ENCODE data around the gene ITPRIPL1. TPM values are rescaled to one million over a fixed set of nuclear protein-coding genes. Genes with fewer than 3 reads are reported as not detected.

The ITPRIPL1 gene
- polyA plus RNA-seq, 1 of the 3 experiments (the other 2 are of a cell fraction): 5.0 TPM

- DNase-seq: no peak
- H3F3A ChIP-seq (replicated peaks; ENCODE audit: insufficient read depth): no peaks in the 10 kb centered on the region
- peaks cover 6% of the 10 kb centered on the region; the same call in 1 of the 2 replicates for H4K20me1 ChIP-seq (ENCODE audit: insufficient read depth)
- H3K4me3 ChIP-seq (ENCODE audit: low read depth in 2 of 2, low read length in 1 of 2): no peak overlapping the region
- H3K9ac ChIP-seq: no peak overlapping the region
- H3K79me2 ChIP-seq (ENCODE audit: insufficient read depth): peaks cover 29% of the 10 kb centered on the region
- TF ChIP-seq RAD21 (IDR thresholded peaks at IDR 0.05; ENCODE audit: low read length) (no peak), MEF2A (IDR thresholded peaks at IDR 0.05; ENCODE audit: borderline replicate concordance, low read depth) (no peak), TCF12 (IDR thresholded peaks at IDR 0.05) (no peak), FOSL2 (IDR thresholded peaks at IDR 0.05; ENCODE audit: borderline replicate concordance, low read depth) (no peak)
- H3K27ac ChIP-seq (ENCODE audit: low read depth in 2 of 2, low read length in 1 of 2): no peak overlapping the region
- WGBS (ENCODE audit: low lambda C conversion rate): 91% methylated on average over 5 of the region's 5 CpGs
- no peaks in the 10 kb centered on the region for H3K9me2 ChIP-seq
- H2AFZ ChIP-seq (ENCODE audit: low read depth): no peak overlapping the region
- no peaks in the 10 kb centered on the region for H3K27me3 ChIP-seq (ENCODE audit: insufficient read depth)
- no peaks in the 10 kb centered on the region for H3K9me3 ChIP-seq
- peaks cover 0 to 2% of the 10 kb centered on the region in 2 experiments; a peak in 1 of 4 replicates for H3K4me1 ChIP-seq (ENCODE audit: control insufficient read depth in 1 of 2, insufficient read depth in 2 of 2, low read depth in 1 of 2, low read length in 1 of 2)
- peaks cover 95 to 98% of the 10 kb centered on the region in 2 experiments for H3K36me3 ChIP-seq (replicated peaks in 1 of 2; ENCODE audit: control insufficient read depth in 1 of 2, insufficient read depth in 2 of 2, low read length in 1 of 2)
- ChIA-PET POLR2A (no interaction called here), CTCF (no interaction called here)
- H3K4me2 ChIP-seq: no peak overlapping the region
Observed at GRCh38 chr2:96296925-96297324, 28.2 kb upstream of the ITPRIPL1 start.

GRCh38 chr2:96301865-96302264, 23.3 kb upstream of the ITPRIPL1 start:
- Histone ChIP-seq H3K4me2 (no peak overlapping the region), H3K4me3 (ENCODE audit: low read depth in 2 of 2, low read length in 1 of 2) (no peak overlapping the region), H3K9me3 (no peaks in the 10 kb centered on the region), H2AFZ (ENCODE audit: low read depth) (no peak overlapping the region), H3K36me3 (replicated peaks in 1 of 2; ENCODE audit: control insufficient read depth in 1 of 2, insufficient read depth in 2 of 2, low read length in 1 of 2) (peaks cover 72 to 75% of the 10 kb centered on the region in 2 experiments), H3F3A (replicated peaks; ENCODE audit: insufficient read depth) (no peaks in the 10 kb centered on the region), H3K9me2 (no peaks in the 10 kb centered on the region), H3K79me2 (ENCODE audit: insufficient read depth) (peaks cover 72% of the 10 kb centered on the region), H4K20me1 (ENCODE audit: insufficient read depth) (peaks cover 6% of the 10 kb centered on the region; the same call in 1 of the 2 replicates), H3K4me1 (ENCODE audit: control insufficient read depth in 1 of 2, insufficient read depth in 2 of 2, low read depth in 1 of 2, low read length in 1 of 2) (peaks cover 18 to 20% of the 10 kb centered on the region in 2 experiments), H3K27me3 (ENCODE audit: insufficient read depth) (no peaks in the 10 kb centered on the region), H3K9ac (no peak overlapping the region), H3K27ac (ENCODE audit: low read depth in 2 of 2, low read length in 1 of 2) (no peak overlapping the region)
- 87% methylated on average over 1 of the region's 1 CpG for WGBS (ENCODE audit: low lambda C conversion rate)
- no peak for TF ChIP-seq MEF2A (IDR thresholded peaks at IDR 0.05; ENCODE audit: borderline replicate concordance, low read depth)
- TF ChIP-seq CTCF (IDR thresholded peaks at IDR 0.05): no peak
- TF ChIP-seq RCOR1 (IDR thresholded peaks at IDR 0.05; ENCODE audit: low read length): no peak
- TF ChIP-seq REST (IDR thresholded peaks at IDR 0.05; ENCODE audit: low read depth, low read length): no peak
- TF ChIP-seq FOXJ3 (CRISPR knock-in tag; IDR thresholded peaks at IDR 0.05): no peak
- ChIA-PET POLR2A (no interaction called here), CTCF (interaction anchor here (0.9 to 1.6 kb wide), 2 partner anchors 20 to 207 kb away, joined by 3 to 5 read pairs; no protein-coding TSS in a partner anchor)
- DNase-seq: no peak
